GM23248 (cell line): Measurements from ENCODE around the gene LMF2. TPM values are rescaled to one million over a fixed set of nuclear protein-coding genes. Genes with fewer than 3 reads are reported as not detected.

Source experiments
- DNase-seq: peaks from one replicate; pipeline ENCODE4 v3.0.0-alpha.2; 2015
- H2AFZ ChIP-seq: fragments of 200-600 bp; sonication (generic); 2 replicates; pipeline ENCODE4 v1.6.1; 2016; ENCODE audit warnings: antibody characterized with exemption
- H3F3A ChIP-seq: fragments of 200-600 bp; sonication (generic); 2 replicates; pipeline ENCODE4 v1.6.1; 2016; ENCODE audit warnings: mild to moderate bottlenecking, antibody characterized with exemption, mixed run types; ENCODE audit not compliant: insufficient read depth
- H3K27ac ChIP-seq: fragments of 200-600 bp; sonication (generic); 2 replicates; pipeline ENCODE4 v1.5.1; 2016; ENCODE audit warnings: mild to moderate bottlenecking
- H3K27me3 ChIP-seq: fragments of 200-600 bp; sonication (generic); replicated peaks from 2 replicates; pipeline ENCODE4 v1.6.1; 2016; ENCODE audit warnings: mild to moderate bottlenecking; ENCODE audit not compliant: insufficient read depth
- H3K36me3 ChIP-seq: fragments of 200-600 bp; sonication (generic); 2 replicates; pipeline ENCODE4 v1.6.1; 2016; ENCODE audit warnings: low read depth, mild to moderate bottlenecking
- H3K4me1 ChIP-seq: fragments of 200-600 bp; sonication (generic); 2 replicates; pipeline ENCODE4 v1.6.1; 2016; ENCODE audit warnings: mild to moderate bottlenecking; ENCODE audit not compliant: insufficient read depth
- H3K4me2 ChIP-seq: fragments of 200-600 bp; sonication (generic); one replicate; pipeline ENCODE4 v1.6.1; 2016; ENCODE audit warnings: mild to moderate bottlenecking; ENCODE audit not compliant: unreplicated experiment
- H3K4me3 ChIP-seq: fragments of 200-600 bp; sonication (generic); 2 replicates; pipeline ENCODE4 v1.5.1; 2016; ENCODE audit warnings: mild to moderate bottlenecking
- H3K79me2 ChIP-seq: fragments of 200-600 bp; sonication (generic); 2 replicates; pipeline ENCODE4 v1.6.1; 2016; ENCODE audit warnings: mild to moderate bottlenecking; ENCODE audit not compliant: insufficient read depth
- H3K9ac ChIP-seq: fragments of 200-600 bp; sonication (generic); 2 replicates; pipeline ENCODE4 v1.6.1; 2016; ENCODE audit warnings: mild to moderate bottlenecking
- H3K9me2 ChIP-seq: fragments of 200-600 bp; sonication (generic); 2 replicates; pipeline ENCODE4 v1.6.1; 2016; ENCODE audit warnings: mixed run types, mild to moderate bottlenecking, moderate library complexity; ENCODE audit not compliant: insufficient read depth
- H3K9me3 ChIP-seq: fragments of 200-600 bp; sonication (generic); one replicate; pipeline ENCODE4 v1.6.1; 2017; ENCODE audit warnings: low read depth
- H4K20me1 ChIP-seq: fragments of 200-600 bp; sonication (generic); 2 replicates; pipeline ENCODE4 v1.6.0; 2016; ENCODE audit not compliant: insufficient read depth
- EZH2 ChIP-seq: fragments of 200-600 bp; sonication (generic); IDR thresholded peaks from 2 replicates; pipeline ENCODE4 v1.6.1; 2018; ENCODE audit warnings: antibody characterized with exemption, mild to moderate bottlenecking; ENCODE audit not compliant: insufficient read depth, poor library complexity, severe bottlenecking
- EZH2phosphoT487 ChIP-seq: fragments of 200-600 bp; sonication (generic); IDR thresholded peaks from 2 replicates; pipeline ENCODE4 v1.6.1; 2018; ENCODE audit warnings: antibody characterized with exemption, moderate library complexity, mild to moderate bottlenecking, low read depth; ENCODE audit not compliant: insufficient read depth
- WGBS, 2 experiments: methylation state at CpG; one replicate each; pipeline ENCODE4 v1.1.6; 2015 to 2017; ENCODE audit warnings: low lambda C conversion rate in 2 of 2, low coverage in 1 of 2; ENCODE audit errors: missing lambda C conversion rate in 2 of 2; 5-methylcytosine and 5-hydroxymethylcytosine counted together
- in situ Hi-C: fragments of 300-500 bp; cut with MboI; formaldehyde crosslinking; loops from 2 replicates; pipeline ENCODE4 v1.15.0; 2020
- polyA plus RNA-seq: library from polyadenylated mRNA; unstranded; fragments of >200 nt; fragmentation: Nextera tagmentation; extraction: Ambion mirVana; gene quantifications from 2 replicates; pipeline ENCODE4 v1.2.1, GENCODE V29; 2016
- total RNA-seq: library from RNA; depleted of rRNA; stranded (reverse); fragments of >200 nt; shearing (Covaris generic); gene quantifications from 2 replicates; pipeline ENCODE4 v1.2.3, GENCODE V29; 2014

Gene LMF2
- total and polyA plus RNA-seq, 2 experiments from 2014 or later: 95.0 to 101 TPM

DNA sequence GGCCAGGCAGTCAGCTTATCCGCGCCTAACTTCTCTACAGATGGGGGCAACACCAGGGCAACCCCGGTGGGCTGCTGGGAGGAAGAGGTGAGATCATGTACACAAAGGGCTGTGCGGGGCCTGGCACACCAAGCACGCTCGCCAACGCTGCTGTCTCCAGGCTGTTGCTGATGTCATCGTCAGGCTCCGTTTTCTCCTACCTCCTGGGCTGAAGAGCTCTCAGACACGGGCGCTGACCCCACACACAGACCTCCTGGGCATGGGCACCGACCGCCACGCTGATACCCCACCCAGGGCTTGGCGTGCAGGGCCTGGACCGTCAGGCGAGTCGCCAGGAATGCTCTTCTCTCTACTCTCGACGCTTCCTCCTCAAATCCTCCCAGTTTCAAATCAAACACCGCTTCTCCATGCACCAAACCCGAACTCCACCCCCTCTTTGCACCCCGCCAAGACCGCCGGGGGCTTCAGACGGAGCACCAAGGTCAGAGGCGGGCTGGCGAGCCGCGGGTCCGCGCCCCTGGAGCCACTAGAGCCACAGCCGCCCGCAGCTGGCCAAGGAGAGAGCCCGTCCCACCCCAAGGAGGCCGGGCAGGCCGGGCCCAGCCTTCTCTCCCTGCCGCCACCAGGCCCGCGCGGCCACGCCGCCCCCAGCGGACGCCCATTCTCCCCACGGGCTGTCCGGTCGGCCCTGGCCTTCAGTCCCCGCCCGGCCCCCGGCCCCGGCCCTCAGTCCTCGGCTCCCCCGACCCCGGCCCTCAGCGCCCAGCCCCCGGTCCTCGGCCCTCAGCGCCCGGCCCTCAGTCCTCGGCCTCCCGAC, 33.4 kb downstream of the LMF2 start:
- 2% methylated on average over 32 to 58 of the region's 62 CpGs for WGBS, 2 experiments
- Histone ChIP-seq H3K27me3 (no peaks in the 10 kb centered on the region), H3K79me2 (peaks cover 56% of the 10 kb centered on the region), H3K4me1 (peaks cover 27% of the 10 kb centered on the region), H3F3A (no peaks in the 10 kb centered on the region), H3K36me3 (no peaks in the 10 kb centered on the region), H3K27ac (peak overlapping the region; percentile 74), H3K4me2 (peak overlapping the region; percentile 88), H3K9ac (peak overlapping the region; percentile 83), H3K4me3 (peak overlapping the region; percentile 80), H4K20me1 (no peaks in the 10 kb centered on the region; the same call in 1 of the 2 replicates), H3K9me3 (no peaks in the 10 kb centered on the region), H2AFZ (no peak overlapping the region), H3K9me2 (no peaks in the 10 kb centered on the region)
- DNase-seq: peak; percentile 90
- in situ Hi-C loops: no loop called here
- no peak for TF ChIP-seq EZH2phosphoT487
- no peak for TF ChIP-seq EZH2

DNA sequence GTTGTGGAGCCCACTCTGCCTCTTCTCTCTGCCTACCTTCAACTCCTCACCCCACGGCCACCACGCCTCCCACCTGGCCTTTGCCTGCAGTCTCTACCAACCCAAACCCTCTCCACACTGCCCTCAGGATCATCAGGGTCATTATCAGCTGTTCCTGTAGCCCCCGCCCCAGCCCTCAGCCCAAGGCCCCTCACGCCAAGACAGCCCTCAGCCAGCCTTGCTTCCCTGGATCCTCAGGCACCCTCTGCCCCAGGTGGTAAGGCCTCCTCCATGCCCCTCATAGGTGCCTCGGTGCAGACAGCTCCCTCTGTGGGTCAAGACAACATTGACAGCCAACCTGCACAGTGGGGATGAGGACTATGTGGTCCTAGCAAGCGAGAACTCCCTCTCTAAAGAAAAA, 34.4 kb downstream of the LMF2 start:
- H3K27ac ChIP-seq: peak overlapping the region; percentile 74; the same call in 1 of the 2 replicates

DNA sequence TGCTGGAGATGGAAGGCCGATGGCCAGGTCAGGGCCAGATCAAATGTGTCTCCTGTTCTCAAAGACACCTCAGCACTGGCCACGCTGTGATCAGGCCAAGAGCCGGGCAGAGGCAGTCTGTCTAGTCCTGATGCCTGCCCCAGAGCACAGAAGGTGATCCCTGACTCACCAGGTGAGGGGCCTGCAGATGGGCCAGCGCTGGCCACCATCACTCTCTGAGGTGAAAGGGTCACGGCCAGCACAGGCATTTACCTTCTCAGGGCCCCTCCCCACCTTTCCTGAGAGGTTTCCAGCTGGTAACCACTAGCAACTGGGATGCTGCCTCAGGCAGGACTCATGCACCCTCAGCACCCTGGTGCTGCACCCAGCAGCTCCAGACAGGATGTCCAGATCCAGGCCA, 35.5 kb downstream of the LMF2 start:
- Histone ChIP-seq H3F3A (no peaks in the 10 kb centered on the region), H3K4me2 (no peak overlapping the region), H3K9me2 (no peaks in the 10 kb centered on the region), H3K4me3 (no peak overlapping the region), H3K79me2 (peaks cover 70% of the 10 kb centered on the region), H4K20me1 (no peaks in the 10 kb centered on the region; the same call in 1 of the 2 replicates), H3K4me1 (peaks cover 27% of the 10 kb centered on the region), H3K27me3 (no peaks in the 10 kb centered on the region), H3K9me3 (no peaks in the 10 kb centered on the region), H2AFZ (no peak overlapping the region), H3K36me3 (no peaks in the 10 kb centered on the region), H3K9ac (no peak overlapping the region; the same call in 1 of the 2 replicates), H3K27ac (no peak overlapping the region)
- TF ChIP-seq EZH2phosphoT487 (no peak), EZH2 (no peak)
- DNase-seq: no peak
- in situ Hi-C loops: no loop called here
- 65% methylated on average over 5 of the region's 5 CpGs for WGBS, 2 experiments

More for the DNA sequence above, 34.4 kb downstream of the LMF2 start:
- H3K4me1 ChIP-seq: peaks cover 27% of the 10 kb centered on the region
- peak overlapping the region; percentile 83 for H3K9ac ChIP-seq
- H3K36me3 ChIP-seq: no peaks in the 10 kb centered on the region
- H3K4me3 ChIP-seq: peak overlapping the region; percentile 80
- H3K4me2 ChIP-seq: peak overlapping the region; percentile 88
- 83 to 86% methylated on average over 6 of the region's 6 CpGs for WGBS, 2 experiments
- no peaks in the 10 kb centered on the region for H3F3A ChIP-seq
- TF ChIP-seq EZH2 (no peak), EZH2phosphoT487 (no peak)
- H3K27me3 ChIP-seq: no peaks in the 10 kb centered on the region
- in situ Hi-C loops: no loop called here
- peak; percentile 34 for DNase-seq
- peaks cover 66% of the 10 kb centered on the region for H3K79me2 ChIP-seq
- no peak overlapping the region for H2AFZ ChIP-seq
- H3K9me2 ChIP-seq: no peaks in the 10 kb centered on the region
- no peaks in the 10 kb centered on the region; the same call in 1 of the 2 replicates for H4K20me1 ChIP-seq
- H3K9me3 ChIP-seq: no peaks in the 10 kb centered on the region

DNA sequence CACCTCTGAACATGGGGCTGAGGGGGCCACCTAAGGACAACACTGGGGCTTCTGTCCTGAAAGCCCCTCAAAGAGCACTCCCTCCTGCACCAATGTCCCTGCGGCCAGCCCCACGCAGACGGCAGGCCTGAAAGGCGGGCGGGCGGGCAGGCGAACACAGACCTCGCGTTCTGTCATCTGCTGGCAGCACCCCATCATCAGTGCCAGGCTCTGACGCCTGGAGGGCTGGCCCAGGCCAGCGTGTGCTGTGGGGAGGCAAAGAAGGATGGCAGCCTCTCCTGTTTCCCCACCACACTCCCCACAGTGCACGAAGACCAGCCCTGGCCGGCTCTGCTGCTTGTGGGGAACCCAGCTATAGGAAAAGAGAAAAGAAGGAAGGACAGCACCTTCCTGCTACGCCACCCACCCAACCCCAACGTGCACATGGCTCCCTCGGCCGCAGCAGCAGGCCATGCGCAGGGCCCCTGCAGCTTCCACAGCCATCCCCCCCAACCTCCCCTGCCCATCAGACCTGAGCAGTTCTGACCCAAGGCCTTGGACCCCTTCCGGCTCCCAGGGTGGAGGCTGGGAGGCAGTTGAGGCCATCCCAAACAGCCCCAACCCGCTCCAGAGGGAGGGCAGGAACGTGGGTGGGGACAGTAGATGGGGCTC, 36.2 kb downstream of the LMF2 start:
- 64 to 71% methylated on average over 18 to 21 of the region's 21 CpGs for WGBS, 2 experiments
- H2AFZ ChIP-seq: no peak overlapping the region
- no peaks in the 10 kb centered on the region for H3K9me2 ChIP-seq
- no peaks in the 10 kb centered on the region for H3F3A ChIP-seq
- H4K20me1 ChIP-seq: no peaks in the 10 kb centered on the region; the same call in 1 of the 2 replicates
- TF ChIP-seq EZH2 (no peak), EZH2phosphoT487 (no peak)
- no peak overlapping the region for H3K4me2 ChIP-seq
- no peaks in the 10 kb centered on the region for H3K9me3 ChIP-seq
- H3K79me2 ChIP-seq: peaks cover 70% of the 10 kb centered on the region
- no peak overlapping the region for H3K27ac ChIP-seq
- peaks cover 27% of the 10 kb centered on the region for H3K4me1 ChIP-seq
- H3K27me3 ChIP-seq: no peaks in the 10 kb centered on the region
- in situ Hi-C loops: no loop called here
- no peak overlapping the region for H3K4me3 ChIP-seq
- H3K9ac ChIP-seq: no peak overlapping the region; the same call in 1 of the 2 replicates
- DNase-seq: no peak
- no peaks in the 10 kb centered on the region for H3K36me3 ChIP-seq
